Measurements from ENCODE around the gene CTCF. TPM values are rescaled to one million over a fixed set of nuclear protein-coding genes. Genes with fewer than 3 reads are reported as not detected.

The CTCF gene
- total RNA-seq, 5 donors from 2014 or later (not counting 1 experiment from before 2014, with no cell fraction given), result 55.3 to 69.0 (median 64.0) TPM

DNA sequence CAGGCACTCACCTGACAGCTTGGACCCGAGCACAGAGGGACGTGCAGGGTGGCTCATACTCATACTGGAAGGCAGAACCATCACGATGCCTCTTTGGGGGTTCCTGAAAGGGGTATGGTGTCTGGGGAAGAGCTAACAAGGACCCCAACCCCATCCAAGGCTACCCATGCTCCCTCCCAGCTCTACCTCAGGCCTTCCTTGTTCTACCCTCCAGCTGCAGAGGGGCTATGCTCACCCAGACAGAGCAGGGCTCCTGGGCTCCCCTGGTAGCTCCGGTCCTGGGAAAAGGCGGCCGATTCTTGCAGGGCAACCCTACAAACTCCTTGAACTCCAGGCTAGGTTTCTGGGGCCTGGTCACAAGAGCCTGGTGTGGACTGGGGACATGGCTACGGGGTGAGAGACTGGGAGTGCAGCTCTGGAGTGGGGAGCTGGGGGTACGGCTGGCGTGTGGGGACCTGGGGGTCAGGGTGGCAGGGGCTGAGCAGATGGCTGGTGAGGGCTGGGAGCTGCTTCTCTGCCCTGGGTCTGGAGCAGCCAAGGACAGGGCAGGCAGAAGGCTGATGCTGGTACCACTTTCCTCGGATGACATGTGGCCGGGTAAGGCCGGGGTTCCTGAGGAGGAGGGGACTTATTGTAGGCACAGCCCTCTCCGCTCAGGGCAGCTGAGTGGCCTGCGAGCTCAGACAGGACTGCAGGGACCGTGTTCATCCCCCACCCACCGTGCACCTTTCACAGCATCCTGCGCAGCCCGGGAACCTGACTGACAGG, 95.6 kb downstream of the CTCF start:
- Histone ChIP-seq H3K27ac (ENCODE audit: low read length) (no peak overlapping the region), H3K4me3 (ENCODE audit: control insufficient read depth in 1 of 2, extremely low read depth in 1 of 2, low read length in 1 of 2) (no peak overlapping the region), H3K9me3 (no peaks in the 10 kb centered on the region), H3K4me1 (ENCODE audit: control insufficient read depth in 1 of 2, extremely low read depth in 1 of 2, insufficient read depth in 2 of 2, low read length in 2 of 2) (peaks cover 5 to 33% of the 10 kb centered on the region in 2 experiments), H3K27me3 (replicated peaks in 1 of 2; ENCODE audit: control insufficient read depth in 2 of 2, extremely low read depth in 1 of 2, insufficient read depth in 2 of 2, low read length in 1 of 2) (no peaks in the 10 kb centered on the region), H3K36me3 (ENCODE audit: control insufficient read depth in 2 of 2, extremely low read depth in 1 of 2, insufficient read depth in 1 of 2, low read length in 1 of 2) (peaks cover 13 to 38% of the 10 kb centered on the region in 2 donors)
- H3K4me1 Mint-ChIP-seq, result peaks cover 13 to 36% (median 27%) of the 10 kb centered on the region in 3 donors
- H3K27me3 Mint-ChIP-seq, result no peaks in the 10 kb centered on the region
- CTCF ChIA-PET, result interaction anchor here in 1 of 2 donors (0.6 kb wide), 1 partner anchor 44 kb away, joined by 3 read pairs; no protein-coding TSS in a partner anchor
- no peak for DNase-seq
- no peak for ATAC-seq (replicated peaks in 1 of 4)
- peak overlapping the region in 2 of 3 donors; percentile 89 to 93 for H3K4me3 Mint-ChIP-seq
- POLR2A ChIA-PET, result interaction anchor here in 1 of 2 donors (0.6 kb wide), 2 partner anchors 70 to 134 kb away, joined by 3 to 7 read pairs; no protein-coding TSS in a partner anchor
- no peaks in the 10 kb centered on the region for H3K9me3 Mint-ChIP-seq
- WGBS (ENCODE audit: insufficient coverage), result 92% methylated on average over 16 of the region's 18 CpGs
- H3K27ac Mint-ChIP-seq, result peak overlapping the region in 1 of 2 donors; percentile 43
- peaks cover 13% of the 10 kb centered on the region for H3K36me3 Mint-ChIP-seq

DNA sequence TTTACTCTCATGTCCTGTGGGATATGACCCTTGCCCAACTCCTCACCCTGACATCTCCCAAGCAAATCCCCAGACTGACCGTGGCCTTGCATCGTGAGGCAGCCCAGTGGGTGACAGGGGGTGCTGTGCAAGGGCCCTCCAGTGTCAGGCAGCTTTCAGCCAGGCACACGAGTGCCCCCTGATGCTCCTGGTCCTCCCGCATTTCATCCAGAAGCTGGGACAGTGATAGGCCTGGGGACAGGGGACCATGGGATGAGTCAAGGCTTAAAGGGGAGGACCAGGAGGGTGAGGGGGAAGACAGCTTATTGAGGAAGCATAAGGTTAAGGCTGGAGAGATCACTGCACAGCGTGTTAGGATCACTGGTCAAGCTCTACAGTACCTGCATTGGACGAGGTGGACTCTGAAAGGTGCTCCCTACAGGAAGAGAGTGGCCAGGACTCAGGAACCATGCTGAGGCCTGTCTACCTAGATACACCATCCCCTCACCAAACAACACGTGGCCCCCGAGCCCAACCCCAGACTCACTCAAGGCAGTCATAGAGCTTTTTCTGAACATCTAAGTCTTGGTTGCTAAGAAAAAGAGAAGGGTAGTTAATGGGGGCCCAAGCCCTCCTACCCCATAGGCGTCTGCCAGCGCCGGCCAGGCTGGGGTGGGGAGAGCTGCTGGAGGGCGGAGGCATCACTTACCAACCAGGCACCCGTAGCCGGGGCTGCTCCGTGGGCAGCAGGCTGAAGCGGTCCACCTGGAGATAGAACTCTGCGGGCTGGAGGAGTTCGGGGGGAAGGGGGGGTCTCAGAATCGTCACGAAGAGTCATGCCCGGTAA, 96.7 kb downstream of the CTCF start:
- peaks cover 13 to 36% (median 30%) of the 10 kb centered on the region in 3 donors for H3K4me1 Mint-ChIP-seq
- H3K27ac ChIP-seq (ENCODE audit: low read length), result peak overlapping the region; percentile 100
- peak overlapping the region; percentile 72 to 78 for H3K27ac Mint-ChIP-seq
- ATAC-seq (replicated peaks in 1 of 4) (no peak), DNase-seq (no peak)
- H3K27me3 Mint-ChIP-seq, result no peaks in the 10 kb centered on the region
- peak overlapping the region; percentile 89 to 93 (median 91) for H3K4me3 Mint-ChIP-seq
- no peaks in the 10 kb centered on the region for H3K9me3 ChIP-seq
- WGBS (ENCODE audit: insufficient coverage), result 46% methylated on average over 4 of the region's 21 CpGs
- ChIA-PET CTCF (interaction anchor here (0.5 to 1.5 kb wide), 5 partner anchors 9 to 138 kb away, joined by 4 to 13 read pairs (median 5); partner anchors contain the start of gene CTCF (in 1 of the 2)), POLR2A (interaction anchor here (0.6 to 2.1 kb wide), 3 partner anchors 135 to 178 kb away, joined by 5 to 8 read pairs (median 7); partner anchors contain the start of gene ATP6V0D1 (in 1 of the 2))
- H3K36me3 ChIP-seq (ENCODE audit: control insufficient read depth in 2 of 2, extremely low read depth in 1 of 2, insufficient read depth in 1 of 2, low read length in 1 of 2), result peaks cover 8 to 32% of the 10 kb centered on the region in 2 donors
- H3K4me1 ChIP-seq (ENCODE audit: control insufficient read depth in 1 of 2, extremely low read depth in 1 of 2, insufficient read depth in 2 of 2, low read length in 2 of 2), result peaks cover 5 to 33% of the 10 kb centered on the region in 2 experiments
- peak overlapping the region; percentile 99 to 100 for H3K4me3 ChIP-seq (ENCODE audit: control insufficient read depth in 1 of 2, extremely low read depth in 1 of 2, low read length in 1 of 2)
- H3K9me3 Mint-ChIP-seq, result no peaks in the 10 kb centered on the region
- H3K36me3 Mint-ChIP-seq, result peaks cover 13% of the 10 kb centered on the region
- H3K27me3 ChIP-seq (replicated peaks in 1 of 2; ENCODE audit: control insufficient read depth in 2 of 2, extremely low read depth in 1 of 2, insufficient read depth in 2 of 2, low read length in 1 of 2), result no peaks in the 10 kb centered on the region

DNA sequence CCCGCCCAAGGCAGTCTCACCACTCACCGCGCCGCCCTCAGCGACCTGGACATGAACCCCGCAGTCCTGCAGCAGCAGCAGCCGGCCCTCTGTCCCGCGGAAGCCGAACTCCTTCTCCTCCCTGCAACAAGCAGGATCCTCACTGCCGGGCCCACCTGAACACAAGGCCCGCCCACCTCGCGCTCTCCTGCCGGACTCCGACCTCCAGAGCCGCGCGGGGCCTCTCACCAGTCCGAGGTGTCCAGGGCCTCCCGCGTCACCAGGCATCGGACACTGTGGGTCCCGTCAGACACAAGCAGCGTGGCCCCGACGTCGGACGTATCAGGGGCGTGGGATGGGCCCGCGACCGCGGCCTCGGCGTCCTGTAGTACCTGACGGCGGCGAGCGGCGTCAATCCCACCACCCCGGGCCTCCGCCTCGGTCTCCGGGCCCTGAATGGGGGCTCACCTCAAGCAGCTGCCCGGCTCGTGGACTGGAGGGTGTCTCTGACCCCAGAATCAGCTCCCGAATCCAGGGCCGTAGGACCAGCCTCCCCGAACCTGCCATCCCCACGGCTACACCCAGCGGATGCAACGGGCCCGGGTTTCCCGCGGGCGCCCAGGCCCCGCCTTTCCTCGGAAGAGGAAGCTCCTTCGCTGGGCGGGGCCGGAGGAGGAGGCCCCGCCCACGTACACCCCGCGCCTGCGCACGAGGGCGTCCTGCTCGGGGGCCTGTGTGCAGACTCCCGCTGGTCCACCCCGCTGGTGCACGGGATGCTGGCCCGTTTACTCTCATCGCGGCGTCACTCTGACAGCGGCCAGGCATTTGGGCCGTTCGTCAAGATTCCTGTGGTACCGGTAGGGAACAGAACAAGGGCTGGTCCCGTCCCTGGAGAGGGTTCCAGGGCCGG, 97.6 kb downstream of the CTCF start, which contains the start of gene ACD:
Gene ACD (minus strand): TSS at position 586 of the 889 bp plus-strand sequence. CDS start 40 bp downstream, at position 546.
- Mint-ChIP-seq H3K27ac (peak within 1 kb of the TSS; percentile 93 to 95), H3K9me3 (no peaks in the 10 kb centered on the region), H3K36me3 (peaks cover 7% of the 10 kb centered on the region), H3K4me3 (peak within 1 kb of the TSS; percentile 89 to 93 (median 91)), H3K27me3 (no peaks in the 10 kb centered on the region), H3K4me1 (peaks cover 13 to 36% (median 35%) of the 10 kb centered on the region in 3 donors)
- WGBS (ENCODE audit: insufficient coverage), result under 1% methylated on average over 80 of the region's 83 CpGs
- ChIA-PET CTCF (interaction anchor here (0.6 to 1.6 kb wide), 10 partner anchors 8 to 276 kb away, joined by 3 to 9 read pairs (median 4); partner anchors contain the start of genes ATP6V0D1 (in 1 of the 2) and CARMIL2 (in 1 of the 2)), POLR2A (interaction anchor here (0.5 to 2.1 kb wide), 6 partner anchors 15 to 1429 kb away, joined by 3 to 8 read pairs (median 3); partner anchors contain the start of genes ATP6V0D1 (in 1 of the 2) and CARMIL2 (in 1 of the 2))
- peak within 1 kb of the TSS; percentile 100 for H3K27ac ChIP-seq (ENCODE audit: low read length)
- peaks cover 8 to 24% of the 10 kb centered on the region in 2 donors for H3K36me3 ChIP-seq (ENCODE audit: control insufficient read depth in 2 of 2, extremely low read depth in 1 of 2, insufficient read depth in 1 of 2, low read length in 1 of 2)
- peak; percentile 65 to 75 (median 70) for ATAC-seq (replicated peaks in 1 of 4)
- H3K9me3 ChIP-seq, result no peaks in the 10 kb centered on the region
- no peaks in the 10 kb centered on the region for H3K27me3 ChIP-seq (replicated peaks in 1 of 2; ENCODE audit: control insufficient read depth in 2 of 2, extremely low read depth in 1 of 2, insufficient read depth in 2 of 2, low read length in 1 of 2)
- H3K4me1 ChIP-seq (ENCODE audit: control insufficient read depth in 1 of 2, extremely low read depth in 1 of 2, insufficient read depth in 2 of 2, low read length in 2 of 2), result peaks cover 5 to 33% of the 10 kb centered on the region in 2 experiments
- peak; percentile 82 to 95 (median 88) for DNase-seq
- peak within 1 kb of the TSS; percentile 99 to 100 for H3K4me3 ChIP-seq (ENCODE audit: control insufficient read depth in 1 of 2, extremely low read depth in 1 of 2, low read length in 1 of 2)

DNA sequence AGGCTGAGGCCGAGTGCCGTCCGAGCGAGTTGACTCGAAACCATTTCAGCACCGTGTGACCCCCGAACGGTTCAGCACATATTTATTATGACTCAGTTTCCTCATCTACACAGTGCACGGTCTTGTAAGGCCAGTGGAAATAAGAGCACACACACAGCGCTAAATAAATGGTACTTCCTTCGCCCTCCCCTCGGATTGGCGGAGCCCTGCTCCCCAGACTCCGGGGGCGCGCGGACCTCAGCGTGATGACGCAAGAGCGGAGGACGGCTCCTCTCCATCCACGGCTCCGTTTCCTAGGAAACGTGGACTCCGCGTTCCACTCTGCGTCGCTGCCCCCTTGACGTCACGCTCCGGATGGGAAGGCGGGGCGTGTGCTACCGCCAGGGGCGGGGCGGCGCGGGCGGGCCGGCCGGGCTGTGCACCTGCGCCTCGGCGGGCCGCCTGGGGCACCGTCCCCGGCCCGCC, 98.3 kb downstream of the CTCF start, which contains the start of gene PARD6A:
Gene PARD6A (plus strand): TSS at position 397 of the 465 bp plus-strand sequence. CDS start 79 bp downstream, outside the sequence.
- DNase-seq, result peak; percentile 82 to 98 (median 92)
- H3K4me3 ChIP-seq (ENCODE audit: control insufficient read depth in 1 of 2, extremely low read depth in 1 of 2, low read length in 1 of 2), result peak within 1 kb of the TSS; percentile 99 to 100
- no peaks in the 10 kb centered on the region for H3K9me3 ChIP-seq
- peak; percentile 83 to 87 (median 85) for ATAC-seq (replicated peaks in 1 of 4)
- H3K27ac Mint-ChIP-seq, result peak within 1 kb of the TSS; percentile 93 to 95
- peaks cover 5 to 17% of the 10 kb centered on the region in 2 donors for H3K36me3 ChIP-seq (ENCODE audit: control insufficient read depth in 2 of 2, extremely low read depth in 1 of 2, insufficient read depth in 1 of 2, low read length in 1 of 2)
- H3K27me3 ChIP-seq (replicated peaks in 1 of 2; ENCODE audit: control insufficient read depth in 2 of 2, extremely low read depth in 1 of 2, insufficient read depth in 2 of 2, low read length in 1 of 2), result no peaks in the 10 kb centered on the region
- peaks cover 15 to 37% (median 36%) of the 10 kb centered on the region in 3 donors for H3K4me1 Mint-ChIP-seq
- POLR2A ChIA-PET, result interaction anchor here (0.6 to 2.1 kb wide), 5 partner anchors 16 to 1429 kb away, joined by 3 to 8 read pairs (median 3); partner anchors contain the start of genes ATP6V0D1 (in 1 of the 2) and CARMIL2 (in 1 of the 2)
- no peaks in the 10 kb centered on the region for H3K27me3 Mint-ChIP-seq
- peak within 1 kb of the TSS; percentile 100 for H3K27ac ChIP-seq (ENCODE audit: low read length)
- peaks cover 4% of the 10 kb centered on the region for H3K36me3 Mint-ChIP-seq
- WGBS (ENCODE audit: insufficient coverage), result 2% methylated on average over 48 of the region's 48 CpGs
- H3K4me1 ChIP-seq (ENCODE audit: control insufficient read depth in 1 of 2, extremely low read depth in 1 of 2, insufficient read depth in 2 of 2, low read length in 2 of 2), result peaks cover 5 to 34% of the 10 kb centered on the region in 2 experiments
- CTCF ChIA-PET, result interaction anchor here (0.6 to 1.6 kb wide), 10 partner anchors 16 to 275 kb away, joined by 3 to 9 read pairs (median 4); partner anchors contain the start of genes ATP6V0D1 (in 1 of the 2) and CARMIL2 (in 1 of the 2)
- H3K4me3 Mint-ChIP-seq, result peak within 1 kb of the TSS; percentile 89 to 93 (median 91)
- H3K9me3 Mint-ChIP-seq, result no peaks in the 10 kb centered on the region

Data from T-cell (primary cell).